ENCODE results near the gene GTSF1L.

- TF ChIP-seq CTCF (conservative IDR thresholded peaks at IDR 0.05; ENCODE audit: low read depth, low read length) = no peak
- no peak for TF ChIP-seq POLR2A (IDR thresholded peaks at IDR 0.05; ENCODE audit: low read depth, low read length)
- no peak for TF ChIP-seq MAZ (IDR thresholded peaks at IDR 0.05; ENCODE audit: borderline replicate concordance, low read depth, low read length)
- no peak for TF ChIP-seq NFE2L2 (IDR thresholded peaks at IDR 0.05; ENCODE audit: low read depth, low read length)
- TF ChIP-seq RFX5 (IDR thresholded peaks at IDR 0.05; ENCODE audit: low read depth, low read length) = no peak
- no peak for TF ChIP-seq MXI1 (IDR thresholded peaks at IDR 0.05; ENCODE audit: borderline replicate concordance, low read depth, low read length)
Observed at GRCh38 chr20:43767686-43768474, 41.1 kb upstream of the GTSF1L start.

Data from IMR-90 (cell line).